Inflammatory macrophage treated with lipopolysaccharide for 4 hours (primary cell): ENCODE measurements around the gene RTP2.

Source experiments
- DNase-seq: peaks from one replicate; pipeline ENCODE4 v3.0.0-alpha.2; 2020

The RTP2 gene

GRCh38 chr3:187665764-187666402 is 36.5 kb downstream of the RTP2 start:
- no peak for DNase-seq

DNA sequence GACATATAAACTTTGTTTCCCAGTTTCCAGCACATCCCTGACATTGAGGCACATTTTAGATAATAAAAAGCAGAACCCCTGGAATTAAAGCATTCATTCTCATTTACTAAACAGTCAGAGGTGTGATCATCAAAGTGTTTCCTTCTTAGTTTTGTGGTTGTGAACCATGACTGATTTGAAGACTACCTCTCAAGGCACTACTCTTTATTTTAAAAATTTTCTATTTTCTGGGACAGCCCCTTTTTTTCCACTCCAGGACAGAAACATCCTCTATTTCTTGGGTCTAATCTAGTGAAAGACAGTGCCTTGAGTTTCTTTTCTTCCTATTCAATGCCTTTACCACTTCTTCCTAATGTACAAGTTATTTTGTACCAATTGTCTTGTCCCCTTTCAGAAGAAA is 37.3 kb downstream of the RTP2 start:
- no peak for DNase-seq

DNA sequence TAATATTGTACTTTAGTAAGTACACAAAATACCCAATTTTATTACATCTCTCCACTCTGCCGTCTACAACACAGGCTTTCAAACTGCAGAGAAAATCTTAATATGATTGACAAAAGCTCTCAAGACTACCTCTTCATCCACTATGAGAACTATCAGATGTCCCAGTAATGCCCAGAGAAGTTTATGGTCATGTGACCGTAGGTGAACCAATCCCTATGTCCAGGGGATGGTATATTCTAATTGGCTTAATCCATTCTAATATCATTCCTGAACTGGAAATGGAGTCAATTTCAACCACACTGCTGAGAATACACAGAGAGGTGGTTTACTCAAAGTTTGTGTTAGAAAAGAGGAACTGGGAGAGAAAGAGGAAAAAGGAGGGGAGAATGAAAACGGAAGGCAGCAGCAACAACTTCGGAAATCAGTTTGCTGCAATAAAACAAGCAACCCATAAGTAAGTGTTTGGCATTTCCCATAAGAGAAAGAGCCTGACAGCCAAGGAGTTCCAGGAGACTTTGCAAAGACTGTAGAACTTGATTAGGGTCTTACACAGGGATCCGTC is 39.4 kb downstream of the RTP2 start:
- peak; percentile 32 for DNase-seq

DNA sequence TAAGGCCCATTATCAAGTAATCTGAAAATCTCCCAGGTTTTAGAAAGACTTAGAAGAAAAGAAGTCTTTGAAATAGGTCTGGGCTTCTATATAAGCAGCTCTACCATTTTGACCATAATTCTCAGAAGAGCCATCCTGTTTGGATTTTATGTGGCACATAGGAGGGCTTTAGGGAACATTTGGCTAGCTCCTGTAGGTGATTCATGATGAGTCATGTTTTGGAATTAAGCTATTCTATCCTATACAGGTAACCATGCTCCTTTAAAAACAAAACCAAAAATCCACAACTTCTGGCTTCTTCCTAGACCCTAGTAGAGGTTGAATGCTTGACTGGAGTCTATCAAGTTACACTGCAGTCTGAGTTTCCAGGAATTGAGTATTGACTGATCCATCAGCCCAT is 41.1 kb downstream of the RTP2 start:
- no peak for DNase-seq

GRCh38 chr3:187651282-187651681 is 51.1 kb downstream of the RTP2 start:
- DNase-seq, result no peak
